Activated naive CD8-positive, alpha-beta T cell treated with anti-CD3 and anti-CD28 coated beads, Interleukin-2, amount 50 U/mL, for 24 hours (primary cell): ENCODE results near the gene U2SURP.
"Not testable (repeated sequence)": the region's sequence is repeated elsewhere in the genome, so short reads cannot be mapped to it uniquely, and the experiment has no call there.

Source experiments
- ATAC-seq: fragments of 150-1000 bp; cut with Tn5 transposase; one replicate; pipeline ENCODE4 v1.10.0; 2021
- DNase-seq: peaks from one replicate; pipeline ENCODE4 v3.0.0; 2021
- H3K27ac Mint-ChIP-seq: one replicate; pipeline ENCODE4 v1.8.0; 2021; ENCODE audit warnings: mild to moderate bottlenecking, mixed read lengths
- H3K27me3 Mint-ChIP-seq: one replicate; pipeline ENCODE4 v1.8.0; 2021; ENCODE audit warnings: mixed read lengths
- H3K36me3 Mint-ChIP-seq: one replicate; pipeline ENCODE4 v1.8.0; 2021; ENCODE audit warnings: low read depth, mixed read lengths
- H3K4me1 Mint-ChIP-seq: one replicate; pipeline ENCODE4 v1.8.0; 2021; ENCODE audit warnings: mixed read lengths
- H3K4me3 Mint-ChIP-seq: one replicate; pipeline ENCODE4 v1.8.0; 2021; ENCODE audit warnings: mild to moderate bottlenecking, moderate library complexity, mixed read lengths
- H3K9me3 Mint-ChIP-seq: one replicate; pipeline ENCODE4 v1.8.0; 2021; ENCODE audit warnings: mixed read lengths

U2SURP gene

GRCh38 chr3:142988221-142988620, 13.1 kb upstream of the U2SURP start:
- not testable (repeated sequence) for H3K27ac Mint-ChIP-seq, H3K27me3 Mint-ChIP-seq, H3K4me3 Mint-ChIP-seq, H3K36me3 Mint-ChIP-seq, H3K9me3 Mint-ChIP-seq, DNase-seq, H3K4me1 Mint-ChIP-seq, ATAC-seq

GRCh38 chr3:142988826-142989225, 12.5 kb upstream of the U2SURP start:
- not testable (repeated sequence) for H3K27me3 Mint-ChIP-seq, DNase-seq, H3K4me1 Mint-ChIP-seq, ATAC-seq, H3K9me3 Mint-ChIP-seq, H3K36me3 Mint-ChIP-seq, H3K27ac Mint-ChIP-seq, H3K4me3 Mint-ChIP-seq

- H3K9me3 Mint-ChIP-seq: no peaks in the 10 kb centered on the region
- H3K27me3 Mint-ChIP-seq: peaks cover 4% of the 10 kb centered on the region
- peaks cover 4% of the 10 kb centered on the region for H3K4me1 Mint-ChIP-seq
- no peak overlapping the region for H3K4me3 Mint-ChIP-seq
- DNase-seq: no peak
- H3K36me3 Mint-ChIP-seq: no peaks in the 10 kb centered on the region
- H3K27ac Mint-ChIP-seq: no peak overlapping the region
- no peak for ATAC-seq
These were observed 10.6 kb upstream of the U2SURP start for GRCh38 chr3:142990721-142991120.

- H3K27ac Mint-ChIP-seq: no peak overlapping the region
- no peaks in the 10 kb centered on the region for H3K36me3 Mint-ChIP-seq
- no peak overlapping the region for H3K4me3 Mint-ChIP-seq
- ATAC-seq: no peak
- no peak for DNase-seq
- H3K4me1 Mint-ChIP-seq: peaks cover 4% of the 10 kb centered on the region
- H3K27me3 Mint-ChIP-seq: peaks cover 6% of the 10 kb centered on the region
- no peaks in the 10 kb centered on the region for H3K9me3 Mint-ChIP-seq
These were observed 9.0 kb upstream of the U2SURP start for GRCh38 chr3:142992323-142992722.

GRCh38 chr3:142993958-142994442, 7.4 kb upstream of the U2SURP start:
- no peak for ATAC-seq
- Mint-ChIP-seq H3K4me1 (peaks cover 4% of the 10 kb centered on the region), H3K27ac (no peak overlapping the region), H3K27me3 (peaks cover 8% of the 10 kb centered on the region), H3K4me3 (no peak overlapping the region), H3K36me3 (no peaks in the 10 kb centered on the region), H3K9me3 (no peaks in the 10 kb centered on the region)
- peak; percentile 63 for DNase-seq

- Mint-ChIP-seq H3K9me3 (no peaks in the 10 kb centered on the region), H3K36me3 (peaks cover 11% of the 10 kb centered on the region), H3K4me1 (peaks cover 18% of the 10 kb centered on the region), H3K27ac (no peak overlapping the region), H3K4me3 (no peak overlapping the region), H3K27me3 (peaks cover 9% of the 10 kb centered on the region)
- no peak for ATAC-seq
- DNase-seq: no peak
These were observed 4.0 kb upstream of the U2SURP start for GRCh38 chr3:142997330-142997729.

GRCh38 chr3:142998439-142998838, 2.9 kb upstream of the U2SURP start:
- Mint-ChIP-seq H3K27ac (no peak overlapping the region), H3K9me3 (no peaks in the 10 kb centered on the region), H3K27me3 (peaks cover 9% of the 10 kb centered on the region), H3K4me1 (peaks cover 25% of the 10 kb centered on the region), H3K36me3 (peaks cover 16% of the 10 kb centered on the region), H3K4me3 (no peak overlapping the region)
- DNase-seq (no peak), ATAC-seq (no peak)

- H3K27ac Mint-ChIP-seq: peak overlapping the region; percentile 96
- no peak for DNase-seq
- H3K27me3 Mint-ChIP-seq: peaks cover 5% of the 10 kb centered on the region
- H3K9me3 Mint-ChIP-seq: no peaks in the 10 kb centered on the region
- H3K36me3 Mint-ChIP-seq: peaks cover 19% of the 10 kb centered on the region
- ATAC-seq: no peak
- H3K4me3 Mint-ChIP-seq: peak overlapping the region; percentile 95
- H3K4me1 Mint-ChIP-seq: peaks cover 30% of the 10 kb centered on the region
These were observed 1.5 kb upstream of the U2SURP start for GRCh38 chr3:142999881-143000280.

GRCh38 chr3:143000528-143000927, 842 bp upstream of the U2SURP start:
- DNase-seq (no peak), ATAC-seq (no peak)
- Mint-ChIP-seq H3K36me3 (peaks cover 19% of the 10 kb centered on the region), H3K9me3 (no peaks in the 10 kb centered on the region), H3K27ac (peak overlapping the region; percentile 96), H3K27me3 (peaks cover 5% of the 10 kb centered on the region), H3K4me3 (peak overlapping the region; percentile 95), H3K4me1 (peaks cover 36% of the 10 kb centered on the region)

GRCh38 chr3:143001034-143001368, 369 bp upstream of the U2SURP start:
- ATAC-seq (peak; percentile 70), DNase-seq (peak; percentile 62)
- Mint-ChIP-seq H3K36me3 (peaks cover 19% of the 10 kb centered on the region), H3K27me3 (peaks cover 5% of the 10 kb centered on the region), H3K27ac (peak overlapping the region; percentile 96), H3K4me3 (peak overlapping the region; percentile 95), H3K4me1 (peaks cover 41% of the 10 kb centered on the region), H3K9me3 (no peaks in the 10 kb centered on the region)

- Mint-ChIP-seq H3K27me3 (peaks cover 4% of the 10 kb centered on the region), H3K4me1 (peaks cover 53% of the 10 kb centered on the region), H3K36me3 (peaks cover 21% of the 10 kb centered on the region), H3K4me3 (peak overlapping the region; percentile 95), H3K27ac (peak overlapping the region; percentile 96), H3K9me3 (no peaks in the 10 kb centered on the region)
- ATAC-seq (peak; percentile 47), DNase-seq (no peak)
These were observed 828 bp downstream of the U2SURP start for GRCh38 chr3:143002083-143002712.

- Mint-ChIP-seq H3K4me1 (peaks cover 58% of the 10 kb centered on the region), H3K4me3 (peak overlapping the region; percentile 95), H3K27me3 (peaks cover 4% of the 10 kb centered on the region), H3K27ac (peak overlapping the region; percentile 96), H3K9me3 (no peaks in the 10 kb centered on the region), H3K36me3 (peaks cover 23% of the 10 kb centered on the region)
- no peak for DNase-seq
- ATAC-seq: no peak
These were observed 1.4 kb downstream of the U2SURP start for GRCh38 chr3:143002727-143003126.

GRCh38 chr3:143004823-143005222, 3.5 kb downstream of the U2SURP start:
- peak overlapping the region; percentile 50 for H3K27ac Mint-ChIP-seq
- no peaks in the 10 kb centered on the region for H3K27me3 Mint-ChIP-seq
- peaks cover 77% of the 10 kb centered on the region for H3K4me1 Mint-ChIP-seq
- H3K4me3 Mint-ChIP-seq: peak overlapping the region; percentile 49
- peaks cover 25% of the 10 kb centered on the region for H3K36me3 Mint-ChIP-seq
- ATAC-seq (no peak), DNase-seq (no peak)
- H3K9me3 Mint-ChIP-seq: no peaks in the 10 kb centered on the region

GRCh38 chr3:143010024-143010423, 8.7 kb downstream of the U2SURP start:
- Mint-ChIP-seq H3K27ac (no peak overlapping the region), H3K4me3 (no peak overlapping the region), H3K9me3 (no peaks in the 10 kb centered on the region), H3K36me3 (peaks cover 29% of the 10 kb centered on the region), H3K4me1 (peaks cover 73% of the 10 kb centered on the region), H3K27me3 (no peaks in the 10 kb centered on the region)
- ATAC-seq: no peak
- DNase-seq: no peak

GRCh38 chr3:143011705-143012104, 10.3 kb downstream of the U2SURP start:
- peak overlapping the region; percentile 29 for H3K27ac Mint-ChIP-seq
- H3K4me3 Mint-ChIP-seq: no peak overlapping the region
- H3K36me3 Mint-ChIP-seq: peaks cover 34% of the 10 kb centered on the region
- ATAC-seq (no peak), DNase-seq (no peak)
- H3K4me1 Mint-ChIP-seq: peaks cover 58% of the 10 kb centered on the region
- H3K27me3 Mint-ChIP-seq: no peaks in the 10 kb centered on the region
- H3K9me3 Mint-ChIP-seq: no peaks in the 10 kb centered on the region

GRCh38 chr3:143014921-143015320, 13.6 kb downstream of the U2SURP start:
- Mint-ChIP-seq H3K27me3 (no peaks in the 10 kb centered on the region), H3K4me3 (no peak overlapping the region), H3K4me1 (peaks cover 27% of the 10 kb centered on the region), H3K9me3 (no peaks in the 10 kb centered on the region), H3K36me3 (peaks cover 50% of the 10 kb centered on the region), H3K27ac (no peak overlapping the region)
- DNase-seq (no peak), ATAC-seq (no peak)
